AG10803 (cell line): ENCODE data around the gene BCAR3.

ENCODE experiments used
- DNase-seq: peaks from one replicate; pipeline ENCODE4 v3.0.0; 2010; ENCODE audit warnings: low read depth
- H3K4me3 ChIP-seq: 2 replicates; pipeline ENCODE4 v1.5.1; 2011; ENCODE audit warnings: mild to moderate bottlenecking, low read length, control low read depth
- TF ChIP-seq, protein P1 (sequence below): conservative IDR thresholded peaks from 2 replicates; pipeline ENCODE4 v1.5.1; 2011; ENCODE audit warnings: mild to moderate bottlenecking, low read length, control low read depth, inconsistent platforms

The BCAR3 gene

DNA sequence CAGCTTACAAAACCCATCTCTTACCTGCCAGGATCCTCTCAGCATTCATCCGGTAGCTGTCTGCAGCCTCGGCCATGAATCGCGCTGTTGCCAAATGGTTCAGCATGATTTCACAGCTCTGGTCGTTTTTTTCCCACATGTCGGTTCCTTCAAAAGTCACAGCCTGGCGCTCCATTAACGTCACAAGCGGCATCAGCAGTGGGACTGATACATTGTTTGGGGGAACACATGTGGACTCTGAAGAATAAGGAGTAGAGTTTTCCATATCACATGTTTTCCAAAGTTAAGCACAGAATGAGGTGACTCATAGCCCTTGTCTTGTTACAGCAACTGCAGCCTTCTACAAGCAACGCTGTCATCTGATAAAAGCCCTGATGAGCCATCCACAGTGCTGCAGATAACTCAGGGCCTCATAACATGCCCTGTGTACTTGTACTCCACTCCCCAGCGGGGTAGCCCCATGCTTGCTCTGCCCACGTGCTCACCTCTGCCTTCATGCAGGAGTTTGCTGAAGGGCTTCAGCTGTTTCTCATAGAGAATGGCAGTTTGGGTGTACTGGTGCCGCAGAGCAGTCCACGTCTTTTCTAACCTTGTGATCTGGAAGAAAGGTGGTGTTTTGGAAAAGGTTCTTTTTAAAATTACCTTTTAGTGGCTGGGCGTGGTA is 114.2 kb downstream of the BCAR3 start:
- no peak overlapping the region for H3K4me3 ChIP-seq
- TF ChIP-seq, protein P1, sequence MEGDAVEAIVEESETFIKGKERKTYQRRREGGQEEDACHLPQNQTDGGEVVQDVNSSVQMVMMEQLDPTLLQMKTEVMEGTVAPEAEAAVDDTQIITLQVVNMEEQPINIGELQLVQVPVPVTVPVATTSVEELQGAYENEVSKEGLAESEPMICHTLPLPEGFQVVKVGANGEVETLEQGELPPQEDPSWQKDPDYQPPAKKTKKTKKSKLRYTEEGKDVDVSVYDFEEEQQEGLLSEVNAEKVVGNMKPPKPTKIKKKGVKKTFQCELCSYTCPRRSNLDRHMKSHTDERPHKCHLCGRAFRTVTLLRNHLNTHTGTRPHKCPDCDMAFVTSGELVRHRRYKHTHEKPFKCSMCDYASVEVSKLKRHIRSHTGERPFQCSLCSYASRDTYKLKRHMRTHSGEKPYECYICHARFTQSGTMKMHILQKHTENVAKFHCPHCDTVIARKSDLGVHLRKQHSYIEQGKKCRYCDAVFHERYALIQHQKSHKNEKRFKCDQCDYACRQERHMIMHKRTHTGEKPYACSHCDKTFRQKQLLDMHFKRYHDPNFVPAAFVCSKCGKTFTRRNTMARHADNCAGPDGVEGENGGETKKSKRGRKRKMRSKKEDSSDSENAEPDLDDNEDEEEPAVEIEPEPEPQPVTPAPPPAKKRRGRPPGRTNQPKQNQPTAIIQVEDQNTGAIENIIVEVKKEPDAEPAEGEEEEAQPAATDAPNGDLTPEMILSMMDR, result no peak
- peak; percentile 76 for DNase-seq

DNA sequence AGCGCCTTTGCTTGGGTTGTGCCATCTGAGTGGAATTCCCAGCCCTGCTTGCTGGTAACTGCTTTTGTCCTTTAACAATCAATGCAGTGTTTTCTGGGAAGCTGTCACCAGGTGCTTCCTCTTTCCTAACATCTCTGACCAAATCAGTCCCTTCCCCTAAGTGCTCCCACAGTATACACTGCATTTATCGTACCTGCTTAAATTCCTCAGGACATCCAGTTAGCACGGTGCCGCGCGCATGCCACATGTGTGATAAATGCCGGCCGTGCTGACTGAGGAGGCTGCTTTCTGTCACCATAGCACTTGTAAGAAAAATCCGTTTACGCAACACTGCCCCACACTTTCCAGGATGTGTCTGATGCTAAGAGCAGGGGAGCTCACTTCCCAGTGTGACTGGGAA is 115.4 kb downstream of the BCAR3 start:
- peak; percentile 29 for DNase-seq
- H3K4me3 ChIP-seq, result no peak overlapping the region
- TF ChIP-seq, protein P1, result no peak

DNA sequence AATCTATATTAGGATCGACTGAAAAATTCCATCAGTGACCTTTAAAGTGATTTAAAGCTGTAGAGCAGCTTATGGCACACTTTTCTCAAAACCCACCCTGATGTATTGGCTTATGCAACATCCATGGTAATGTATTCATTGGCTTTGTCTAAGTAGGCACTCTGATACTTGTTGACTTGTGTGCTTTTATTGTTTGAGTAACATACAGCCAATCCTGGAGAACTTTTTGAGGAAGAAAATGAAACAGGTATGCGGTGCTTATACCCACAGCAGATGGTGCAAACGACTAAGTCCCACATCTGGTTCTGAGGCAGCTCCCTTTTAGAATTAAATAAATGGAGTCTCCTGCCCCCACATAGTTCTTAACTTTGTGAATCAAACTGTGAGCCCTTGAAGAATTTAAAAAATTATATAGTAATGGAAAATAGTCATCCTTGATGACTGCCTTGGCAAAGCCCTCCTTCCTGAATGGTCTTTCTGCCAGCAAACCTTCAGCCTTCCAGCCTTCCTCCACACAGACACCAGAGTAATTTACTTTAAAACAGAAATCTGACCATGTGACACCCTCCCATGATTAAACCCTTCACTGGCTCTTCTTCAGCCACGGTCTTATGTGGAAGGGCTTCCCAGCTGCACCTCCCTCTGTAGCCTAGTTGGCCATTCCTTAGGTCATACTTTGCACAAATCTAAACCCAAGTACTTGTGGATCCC is 116.0 kb downstream of the BCAR3 start:
- TF ChIP-seq, protein P1, result no peak
- DNase-seq, result peak; percentile 82
- H3K4me3 ChIP-seq, result no peak overlapping the region

DNA sequence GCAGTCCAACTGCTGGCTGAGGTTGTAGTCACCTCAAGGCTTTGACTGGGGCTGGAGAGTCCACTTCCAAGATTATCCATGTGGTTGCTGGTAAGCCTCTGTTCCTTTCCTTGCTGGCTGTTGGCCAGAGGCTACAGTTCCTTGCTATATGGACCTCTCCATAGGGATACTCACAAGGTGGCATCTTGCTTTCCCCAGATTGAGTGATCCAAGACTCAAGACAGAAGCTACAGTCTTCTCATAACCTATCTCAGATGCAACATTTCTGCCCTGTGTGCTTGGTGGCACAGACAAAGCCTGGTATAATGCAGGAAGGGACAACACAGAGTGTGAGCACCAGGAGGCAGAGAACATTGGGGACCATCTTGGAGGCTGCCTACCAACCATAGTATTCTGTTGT is 121.9 kb downstream of the BCAR3 start:
- DNase-seq, result no peak
- H3K4me3 ChIP-seq, result no peak overlapping the region
- TF ChIP-seq, protein P1, result no peak

DNA sequence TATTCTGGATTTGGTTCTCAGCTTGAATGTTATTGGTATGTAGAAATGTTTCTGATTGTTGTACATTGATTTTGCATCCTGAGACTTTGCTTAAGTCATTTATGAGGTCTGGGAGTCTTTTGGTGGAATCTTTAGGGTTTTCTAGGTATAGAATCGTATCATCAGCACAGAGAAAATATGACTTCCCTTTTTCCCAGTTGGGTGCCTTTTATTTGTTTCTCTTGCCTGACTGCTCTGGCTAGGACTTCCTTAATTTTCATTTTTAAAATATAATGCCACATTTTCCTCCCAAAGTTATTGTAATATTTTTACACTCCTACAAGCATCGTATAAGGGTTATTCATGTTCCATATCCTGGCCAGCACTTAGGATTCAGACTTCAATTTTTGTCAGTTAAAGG is 122.6 kb downstream of the BCAR3 start:
- no peak overlapping the region for H3K4me3 ChIP-seq
- TF ChIP-seq, protein P1, result no peak
- DNase-seq, result no peak

DNA sequence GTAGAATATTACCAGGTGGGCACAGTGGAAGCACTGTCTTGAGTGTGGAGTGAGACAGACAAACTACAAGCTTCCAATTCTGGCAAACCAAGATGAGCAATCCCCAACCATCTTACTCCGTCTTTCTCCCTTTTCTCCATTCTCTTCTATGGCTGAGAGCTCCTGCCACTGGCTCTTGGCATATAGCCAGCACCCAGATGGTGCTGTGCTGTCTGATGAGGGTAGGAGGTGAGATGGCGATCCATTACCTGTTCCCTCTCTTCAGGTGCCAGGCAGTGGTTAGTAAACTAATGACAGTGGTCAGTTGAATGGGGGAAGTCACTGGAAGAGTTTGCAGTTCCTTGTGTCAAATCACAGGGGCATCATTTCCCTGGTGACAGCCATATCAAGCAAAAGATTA is 125.3 kb downstream of the BCAR3 start:
- TF ChIP-seq, protein P1, result no peak
- H3K4me3 ChIP-seq, result no peak overlapping the region
- no peak for DNase-seq
